DLD1 (cell line): ENCODE results near the gene OLFM2.
"Not testable (repeated sequence)": the region's sequence is repeated elsewhere in the genome, so short reads cannot be mapped to it uniquely, and the experiment has no call there.

Experiments
- in situ Hi-C: cut with HindIII; loops from 2 replicates; pipeline ENCODE4 v1.10.0; 2017; ENCODE audit warnings: low sequenced_read_pairs

OLFM2 gene

GRCh38 chr19:9936326-9937000 lies at the start of gene OLFM2:
Gene OLFM2 (minus strand): TSS chr19:9936515. CDS start chr19:9936366, 149 bp downstream.
- in situ Hi-C loops = no loop called here

DNA sequence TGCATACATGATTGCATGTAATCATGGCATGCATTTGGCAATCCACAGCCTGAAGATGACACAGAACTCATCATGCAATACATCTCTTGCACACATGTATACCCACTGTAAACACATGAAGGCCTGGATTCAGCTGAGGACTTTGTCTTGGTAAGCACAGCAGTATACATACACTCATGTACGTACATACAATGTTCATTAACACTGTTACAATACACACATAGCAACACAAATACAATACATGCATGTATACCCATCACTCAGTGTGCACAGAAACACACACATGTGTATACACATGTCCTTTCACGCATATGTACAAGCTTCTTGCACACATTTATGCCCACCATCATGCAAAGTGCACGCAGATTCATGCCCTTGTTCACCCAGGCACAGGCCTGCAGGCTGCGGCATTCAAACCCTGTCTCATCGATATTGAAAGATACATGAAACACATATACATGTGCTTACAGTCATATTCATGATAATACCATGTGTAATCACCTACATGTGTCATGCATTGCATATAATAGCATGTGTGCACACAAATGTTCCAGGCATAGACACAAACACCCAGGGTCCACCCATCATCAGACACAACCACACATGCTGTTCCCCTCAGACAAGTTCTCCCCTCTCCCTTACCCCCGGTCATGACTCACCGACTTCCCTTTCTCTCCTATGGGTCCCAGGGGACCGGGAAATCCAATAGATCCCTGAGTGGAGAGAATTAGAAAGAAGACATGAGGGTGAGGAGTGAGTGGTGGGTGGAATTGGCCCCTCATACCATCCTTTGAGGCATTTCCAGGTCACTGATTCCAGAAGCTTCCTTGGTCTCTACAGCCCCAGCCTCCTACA lies 45.3 kb upstream of the OLFM2 start:
- in situ Hi-C loops = no loop called here

DNA sequence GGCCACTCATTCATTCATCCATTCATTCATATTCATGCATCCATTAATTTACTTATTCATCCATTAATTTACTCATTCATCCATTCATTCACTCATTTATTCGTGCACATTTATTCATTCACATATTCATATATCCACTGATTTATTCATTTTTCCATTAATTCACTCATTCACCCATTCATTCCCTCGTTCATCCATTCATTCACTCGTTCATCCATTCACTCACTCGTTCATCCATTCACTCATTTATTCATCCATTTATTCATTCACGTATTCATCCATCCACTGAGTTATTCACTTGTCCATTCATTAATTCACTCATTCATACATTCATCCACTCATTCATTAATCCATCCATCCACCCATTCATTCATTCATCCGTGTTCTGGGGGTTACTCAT lies 35.8 kb upstream of the OLFM2 start:
- in situ Hi-C loops = no loop called here

DNA sequence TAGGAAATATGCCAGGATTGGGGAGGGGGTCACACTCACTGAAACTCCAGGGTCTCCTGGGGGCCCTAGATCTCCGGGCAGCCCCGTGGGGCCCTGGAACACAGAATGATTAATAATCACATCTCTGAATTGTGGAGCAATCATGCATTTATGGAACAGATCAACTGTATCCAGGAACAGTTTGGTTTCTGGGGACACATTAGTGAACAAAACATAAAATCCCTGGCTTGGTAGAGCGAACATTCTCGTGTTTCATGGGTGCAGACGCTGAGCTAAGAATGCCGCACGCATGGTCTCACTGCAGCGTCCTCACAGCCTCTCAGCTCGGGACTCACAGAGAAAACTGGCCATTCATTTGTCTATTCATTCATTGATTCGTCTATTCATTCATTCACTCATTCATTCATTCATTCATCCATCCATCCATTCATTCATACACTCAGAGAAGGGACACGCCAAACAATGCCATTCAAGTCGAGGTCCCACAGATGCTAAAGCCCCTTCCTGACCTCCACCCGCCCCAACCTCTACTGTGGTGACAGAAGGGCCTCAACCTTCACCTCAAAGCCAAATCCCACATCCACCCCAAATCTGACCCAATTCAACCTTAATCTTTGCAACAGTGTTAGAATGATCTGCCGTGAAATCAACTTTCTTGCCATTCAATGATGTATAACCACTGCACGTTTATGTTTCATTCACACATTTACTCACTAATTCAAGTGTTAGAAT lies 35.0 kb upstream of the OLFM2 start:
- in situ Hi-C loops = no loop called here

DNA sequence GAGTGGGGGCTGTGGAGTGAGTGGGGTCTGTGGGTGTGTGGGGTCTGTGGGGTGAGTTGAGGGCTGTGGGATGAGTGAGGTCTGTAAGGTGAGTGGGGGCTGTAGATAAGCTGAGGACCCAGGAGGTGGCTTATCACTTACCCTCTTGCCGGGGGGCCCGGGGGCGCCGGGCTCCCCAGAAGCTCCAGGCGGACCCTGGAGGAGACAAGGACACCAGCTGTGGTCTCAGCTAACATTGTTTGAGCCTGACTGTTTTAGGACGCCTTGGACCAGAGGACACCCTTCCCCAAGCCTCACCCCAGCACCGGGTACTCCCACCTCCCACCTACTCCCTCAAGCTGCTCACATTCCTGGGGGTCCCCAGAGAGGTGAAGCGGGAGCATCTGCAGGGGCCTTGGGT lies 34.2 kb upstream of the OLFM2 start:
- in situ Hi-C loops = no loop called here

- in situ Hi-C loops = no loop called here
Measured at GRCh38 chr19:9969688-9969975, 33.3 kb upstream of the OLFM2 start.

DNA sequence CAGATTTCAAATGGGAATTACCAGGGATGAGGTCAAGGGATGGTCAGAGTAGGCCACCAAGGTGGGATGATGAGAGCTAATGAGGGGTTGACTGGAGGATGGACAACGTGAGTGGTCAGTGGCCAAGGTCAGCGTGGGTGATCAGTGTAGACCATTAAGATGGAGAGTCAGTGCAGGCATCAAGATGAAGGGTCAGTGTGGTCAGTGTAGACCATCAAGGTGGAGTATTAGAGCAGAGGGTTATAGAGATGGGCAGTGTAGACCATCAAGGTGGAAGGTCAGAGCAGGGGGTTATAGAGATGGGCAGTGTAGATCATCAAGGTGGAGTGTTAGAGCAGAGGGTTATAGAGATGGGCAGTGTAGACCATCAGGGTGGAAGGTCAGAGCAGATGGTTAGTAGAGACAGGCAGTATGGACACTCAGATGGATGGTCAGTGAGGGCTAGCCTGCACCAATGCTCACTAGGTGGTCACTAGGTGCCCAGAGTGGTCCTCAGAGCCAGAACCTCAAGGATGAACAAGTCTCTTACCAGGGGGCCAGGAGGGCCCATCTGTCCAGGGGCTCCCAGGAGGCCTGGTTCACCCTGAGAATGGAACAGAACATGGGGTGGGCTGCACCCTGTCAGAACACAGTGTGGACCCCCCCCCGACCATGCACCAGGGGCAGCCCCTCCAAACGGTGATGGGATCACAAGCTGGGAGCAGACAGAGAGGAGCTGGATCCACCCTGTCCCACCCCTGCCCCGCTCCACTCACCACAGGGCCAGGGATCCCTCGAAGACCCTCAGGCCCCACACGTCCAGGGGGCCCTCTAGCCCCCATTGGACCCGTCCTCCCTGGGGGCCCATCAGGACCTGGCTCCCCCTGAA lies 32.7 kb upstream of the OLFM2 start:
- in situ Hi-C loops = no loop called here

GRCh38 chr19:9967326-9967725 lies 31.0 kb upstream of the OLFM2 start:
- in situ Hi-C loops = no loop called here

- in situ Hi-C loops = no loop called here
Measured at GRCh38 chr19:9966448-9966847, 30.1 kb upstream of the OLFM2 start.

GRCh38 chr19:9966024-9966423 lies 29.7 kb upstream of the OLFM2 start:
- in situ Hi-C loops = no loop called here

DNA sequence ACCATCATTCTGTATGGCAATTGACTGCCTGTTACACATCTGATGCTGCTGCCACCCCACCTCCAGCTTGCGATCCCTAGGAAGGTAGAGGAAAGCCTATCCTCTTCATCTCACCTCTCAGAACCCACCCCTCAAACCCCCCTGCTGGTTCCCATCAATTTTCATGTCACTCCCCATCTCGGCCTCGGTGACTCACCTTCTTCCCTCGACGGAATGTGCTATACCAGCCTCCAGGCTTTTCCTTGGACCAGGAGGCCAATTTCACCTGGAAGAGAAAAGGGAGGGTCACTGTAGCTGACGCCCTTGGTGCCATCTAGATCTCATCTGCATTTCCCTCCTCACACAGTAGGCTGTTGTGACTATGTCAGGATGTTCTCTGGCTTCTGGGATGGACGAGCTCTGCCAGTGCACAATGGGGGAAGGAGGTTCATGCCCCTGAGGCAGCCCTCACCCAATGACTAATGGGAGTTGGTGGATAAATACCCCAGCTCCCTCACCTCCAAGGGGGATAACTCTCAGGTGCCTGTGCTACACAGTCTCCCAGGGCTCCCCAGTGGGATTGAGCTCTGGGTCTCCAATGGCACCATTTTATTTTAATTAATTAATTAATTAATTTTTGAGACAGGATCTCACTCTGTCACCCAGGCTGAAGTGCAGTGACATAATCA lies 26.4 kb upstream of the OLFM2 start:
- in situ Hi-C loops = no loop called here

DNA sequence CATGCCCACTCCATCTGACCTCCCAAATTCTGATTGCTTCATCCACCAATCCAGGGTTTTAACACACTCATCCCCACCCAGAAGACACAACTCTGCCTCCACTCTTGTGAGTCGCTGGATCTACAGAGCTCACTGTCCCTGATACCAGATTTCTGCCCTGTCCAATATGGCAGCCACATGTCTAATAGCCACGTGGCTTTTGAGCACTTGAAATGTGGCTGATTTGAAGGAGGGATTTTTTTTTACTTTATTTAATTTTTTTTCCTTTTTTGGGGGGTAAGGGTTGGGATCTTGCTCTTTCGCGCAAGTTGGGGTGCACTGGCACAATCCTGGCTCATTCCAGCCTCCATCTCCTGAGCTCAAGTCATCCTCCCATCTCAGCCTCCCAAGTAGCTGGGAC lies 24.8 kb upstream of the OLFM2 start:
- in situ Hi-C loops = no loop called here

- in situ Hi-C loops = no loop called here
Measured at GRCh38 chr19:9958379-9958821, 22.1 kb upstream of the OLFM2 start.

DNA sequence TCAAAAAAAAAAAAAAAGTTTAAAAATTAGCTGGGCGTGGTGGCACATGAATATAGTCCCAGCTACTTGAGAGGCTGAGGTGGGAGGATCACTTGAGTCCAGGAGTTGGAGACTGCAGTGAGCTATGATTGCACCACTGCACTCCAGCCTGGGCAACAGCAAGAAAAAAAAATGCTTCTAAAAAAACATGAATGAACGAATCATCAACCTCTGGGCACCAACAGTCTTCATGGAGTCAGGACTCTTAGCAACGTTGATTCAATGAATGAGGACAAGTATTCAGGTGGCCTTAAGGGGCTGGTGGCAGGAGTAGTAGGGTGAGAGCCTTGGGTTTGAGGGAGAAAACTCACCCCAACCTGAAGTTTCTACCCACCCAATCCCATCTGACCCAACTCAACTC lies 20.6 kb upstream of the OLFM2 start:
- in situ Hi-C loops = no loop called here

DNA sequence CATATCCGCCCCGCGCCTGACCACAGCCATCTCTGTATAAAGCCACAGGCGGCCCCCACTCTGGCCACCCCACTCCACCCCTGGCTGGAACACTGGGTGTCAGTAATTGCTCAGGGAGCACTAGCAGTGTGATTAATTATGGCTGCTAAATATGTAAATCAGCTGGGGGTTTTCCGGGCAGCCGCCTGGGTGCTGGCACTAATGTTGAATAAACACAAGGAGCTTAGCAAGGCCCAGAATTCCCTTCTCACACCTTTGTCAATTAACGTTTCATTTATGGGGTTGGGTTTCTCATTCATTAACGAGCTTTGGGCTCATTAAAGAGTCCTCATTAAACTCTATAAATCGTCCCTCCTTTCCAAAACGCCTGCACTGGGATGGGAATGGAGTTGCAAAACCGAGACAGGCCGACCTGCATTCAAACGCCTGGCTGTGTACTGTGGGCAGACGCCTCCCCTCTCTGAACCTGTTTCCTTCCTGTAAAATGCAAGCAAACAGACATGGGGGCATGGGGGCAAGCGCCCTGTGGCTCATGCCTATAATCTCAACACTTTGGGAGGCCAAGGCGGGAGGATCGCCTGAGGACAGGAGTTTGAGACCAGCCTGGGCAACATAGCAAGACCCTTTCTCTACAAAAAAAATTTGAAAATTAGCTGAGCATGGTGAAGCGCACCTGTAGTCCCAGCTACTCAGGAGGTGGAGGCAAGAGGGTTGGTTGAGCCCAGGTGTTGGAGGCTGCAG lies 17.7 kb upstream of the OLFM2 start:
- in situ Hi-C loops = no loop called here

DNA sequence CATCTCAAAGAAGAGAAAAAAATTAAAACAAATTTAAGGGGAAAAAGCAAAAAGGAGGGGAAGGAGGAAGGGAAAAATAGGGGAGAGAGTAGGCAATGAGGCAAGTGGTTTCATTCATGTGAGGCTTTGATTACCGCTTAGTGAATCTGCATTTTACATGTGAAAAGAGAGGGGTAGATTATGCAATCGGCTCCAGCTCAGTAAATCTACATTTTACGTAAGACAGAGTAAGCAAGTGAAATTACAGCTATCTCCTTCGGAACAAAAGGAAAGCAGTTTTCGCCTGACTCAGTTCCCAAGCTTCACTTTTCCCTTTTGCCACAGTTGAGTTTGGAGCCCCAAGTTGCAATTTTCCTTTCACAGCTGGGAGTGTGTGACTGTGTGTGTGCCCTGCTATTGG lies 16.0 kb upstream of the OLFM2 start:
- in situ Hi-C loops = no loop called here

GRCh38 chr19:9947441-9947840 lies 11.1 kb upstream of the OLFM2 start:
- in situ Hi-C loops = no loop called here

GRCh38 chr19:9946528-9947125 lies 10.3 kb upstream of the OLFM2 start:
- in situ Hi-C loops = not testable (repeated sequence)

GRCh38 chr19:9945319-9945966 lies 9.1 kb upstream of the OLFM2 start:
- in situ Hi-C loops = no loop called here
